Fibroblast of peridontal ligament (primary cell): Measurements from ENCODE around the gene ARL5A.
"Not testable (repeated sequence)": the region's sequence is repeated elsewhere in the genome, so short reads cannot be mapped to it uniquely, and the experiment has no call there.

ENCODE experiments used
- DNase-seq: peaks from one replicate; pipeline ENCODE4 v3.0.0-alpha.2; 2010; ENCODE audit errors: extremely low read depth

ARL5A gene

GRCh38 chr2:151795646-151796240 is 32.5 kb downstream of the ARL5A start:
- peak; percentile 9 for DNase-seq

DNA sequence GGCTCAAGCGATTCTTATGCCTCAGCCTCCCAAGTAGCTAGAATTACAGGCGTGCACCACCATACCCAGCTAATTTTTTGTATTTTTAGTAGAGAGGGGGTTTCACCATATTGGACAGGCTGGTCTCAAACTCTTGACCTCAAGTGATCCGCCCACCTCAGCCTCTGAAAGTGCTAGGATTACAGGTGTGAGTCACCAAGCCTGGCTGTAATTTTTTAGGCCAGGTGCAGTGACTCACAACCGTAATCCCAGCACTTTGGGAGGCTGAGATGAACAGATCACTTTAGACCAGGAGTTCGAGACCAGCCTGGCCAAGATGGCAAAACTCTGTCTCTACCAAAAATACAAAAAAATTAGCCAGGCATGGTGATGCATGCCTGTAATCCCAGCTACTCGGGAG is 33.8 kb downstream of the ARL5A start:
- DNase-seq, result not testable (repeated sequence)

- no peak for DNase-seq
Measured at GRCh38 chr2:151793123-151793522, 35.1 kb downstream of the ARL5A start.

DNA sequence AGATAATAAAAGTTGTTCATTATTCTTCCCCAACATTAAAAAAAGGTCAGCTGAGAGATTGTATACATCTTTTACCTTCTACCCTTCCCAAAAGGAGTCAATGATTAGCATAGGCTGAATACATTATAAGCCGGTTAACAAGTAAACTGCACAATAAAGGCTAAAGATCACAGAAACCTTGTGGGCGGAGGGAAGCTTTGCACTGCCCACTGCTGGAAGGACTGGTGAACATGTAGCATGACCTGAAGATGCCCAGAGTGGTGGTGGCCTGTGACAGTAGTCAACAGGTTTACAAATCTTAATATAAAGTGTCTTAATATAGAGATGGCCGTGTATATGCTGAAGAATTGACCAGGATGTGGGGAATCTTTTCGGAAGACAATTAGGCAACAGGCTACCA is 35.6 kb downstream of the ARL5A start:
- DNase-seq, result no peak

GRCh38 chr2:151791545-151791944 is 36.7 kb downstream of the ARL5A start:
- no peak for DNase-seq

DNA sequence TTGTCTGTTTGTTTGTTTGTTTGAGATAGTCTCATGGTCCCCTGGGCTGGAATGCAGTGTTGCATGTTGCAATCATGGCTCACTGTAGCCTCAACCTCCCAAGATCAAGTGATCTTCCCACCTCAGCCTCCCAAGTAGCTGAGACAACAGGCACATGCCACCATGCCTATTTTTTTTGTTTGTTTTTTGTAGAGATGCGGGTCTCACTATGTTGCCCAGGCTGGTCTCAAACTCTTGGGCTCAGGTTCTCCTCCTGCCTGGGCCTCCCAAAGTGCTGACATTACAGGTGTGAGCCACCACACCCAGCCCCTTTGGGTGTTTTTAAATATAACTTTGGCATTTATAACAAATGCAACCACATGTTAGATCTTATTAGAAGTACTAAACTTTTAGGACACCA is 37.5 kb downstream of the ARL5A start:
- no peak for DNase-seq

GRCh38 chr2:151789055-151789834 is 39.0 kb downstream of the ARL5A start:
- no peak for DNase-seq

- no peak for DNase-seq
Measured at GRCh38 chr2:151786483-151786882, 41.7 kb downstream of the ARL5A start.

GRCh38 chr2:151786077-151786476 is 42.1 kb downstream of the ARL5A start:
- no peak for DNase-seq

- no peak for DNase-seq
Measured at GRCh38 chr2:151783133-151783520, 45.1 kb downstream of the ARL5A start.

- DNase-seq, result no peak
Measured at GRCh38 chr2:151782378-151783132, 45.7 kb downstream of the ARL5A start.

GRCh38 chr2:151781642-151782041 is 46.6 kb downstream of the ARL5A start:
- no peak for DNase-seq

- no peak for DNase-seq
Measured at GRCh38 chr2:151780938-151781337, 47.3 kb downstream of the ARL5A start.

DNA sequence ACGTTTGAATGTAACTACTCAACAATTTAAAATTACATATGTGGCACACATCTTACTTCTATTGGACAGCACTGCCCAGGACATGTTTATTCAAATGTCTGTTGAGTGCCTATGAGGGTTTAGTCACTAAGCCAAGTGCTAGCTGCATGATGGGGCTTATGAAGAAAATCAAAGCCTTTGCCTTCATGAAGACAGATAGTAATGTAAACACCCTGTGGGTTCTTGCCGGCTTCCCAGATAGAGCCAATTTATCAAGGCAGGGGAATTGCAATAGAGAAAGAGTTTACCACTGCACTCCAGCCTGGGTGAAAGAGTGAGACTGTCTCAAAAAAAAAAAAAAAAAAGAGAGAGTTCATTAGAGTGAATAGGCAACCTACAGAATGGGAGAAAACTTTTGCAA is 50.3 kb downstream of the ARL5A start:
- no peak for DNase-seq

DNA sequence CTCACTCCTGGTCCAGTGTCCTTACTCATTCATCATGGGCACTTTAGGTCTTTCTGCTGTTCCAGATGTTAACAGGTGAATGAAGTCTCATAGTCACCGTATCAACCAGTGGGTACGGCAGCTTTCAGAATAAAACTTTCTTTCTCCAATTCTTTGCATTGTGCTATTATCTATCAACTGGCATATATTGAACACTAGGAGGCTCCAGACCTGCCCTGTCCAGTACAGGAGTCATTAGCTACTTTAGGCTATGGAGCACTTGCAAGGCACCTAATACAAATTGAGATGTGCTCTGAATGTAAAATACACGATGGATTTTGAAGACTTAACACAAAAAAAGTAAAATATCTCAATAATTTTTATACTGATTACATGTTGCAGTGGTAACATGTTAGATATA is 50.7 kb downstream of the ARL5A start:
- no peak for DNase-seq

DNA sequence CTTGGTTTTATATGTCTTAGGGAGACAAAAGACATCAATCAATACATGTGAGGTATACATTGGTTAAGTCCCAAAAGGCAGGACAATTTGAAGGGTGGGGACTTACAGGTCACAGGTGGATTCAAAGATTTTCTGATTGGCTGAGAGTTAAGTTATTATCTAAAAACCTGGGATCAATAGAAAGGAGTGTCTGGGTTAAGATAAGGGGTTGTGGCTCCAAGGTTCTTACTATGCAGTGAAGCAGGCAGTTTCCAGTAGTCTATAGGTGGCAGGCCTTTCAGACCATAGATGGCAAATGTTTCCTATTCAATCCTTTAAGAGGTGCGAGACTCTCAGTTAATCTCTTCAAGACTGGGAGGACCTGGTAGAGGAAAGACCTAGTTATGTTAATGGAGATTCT is 51.9 kb downstream of the ARL5A start:
- no peak for DNase-seq

DNA sequence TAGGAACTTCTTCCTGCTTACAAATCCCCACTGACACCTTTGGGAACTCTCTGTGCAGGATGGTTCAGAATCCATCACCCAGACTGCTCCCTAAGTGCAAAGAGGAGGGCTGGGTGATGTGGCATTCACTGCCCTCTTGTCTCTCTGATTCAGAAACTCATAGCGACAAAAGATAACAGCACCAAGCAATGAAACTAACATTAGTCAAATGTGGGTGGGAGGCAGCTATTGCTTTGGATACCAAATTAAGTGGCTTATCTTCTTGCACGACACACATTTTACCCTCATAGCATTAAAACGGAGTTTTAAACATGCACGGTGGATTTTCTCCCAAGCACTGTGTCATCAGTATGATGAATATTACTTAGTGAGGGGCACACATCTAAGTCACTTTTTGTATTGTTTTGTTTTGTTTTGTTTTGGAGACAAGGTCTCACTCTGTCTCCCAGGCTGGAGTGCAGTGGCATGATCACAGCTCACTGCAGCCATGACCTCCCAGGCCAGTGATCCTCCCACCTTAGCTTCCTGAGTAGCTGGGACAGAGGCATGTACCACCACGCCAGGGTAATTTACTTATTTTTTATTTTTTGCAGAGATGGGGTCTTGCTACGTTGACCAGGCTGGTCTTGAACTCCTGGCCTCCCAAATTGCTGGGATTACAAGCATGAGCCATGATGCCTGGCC is 53.0 kb downstream of the ARL5A start:
- no peak for DNase-seq

DNA sequence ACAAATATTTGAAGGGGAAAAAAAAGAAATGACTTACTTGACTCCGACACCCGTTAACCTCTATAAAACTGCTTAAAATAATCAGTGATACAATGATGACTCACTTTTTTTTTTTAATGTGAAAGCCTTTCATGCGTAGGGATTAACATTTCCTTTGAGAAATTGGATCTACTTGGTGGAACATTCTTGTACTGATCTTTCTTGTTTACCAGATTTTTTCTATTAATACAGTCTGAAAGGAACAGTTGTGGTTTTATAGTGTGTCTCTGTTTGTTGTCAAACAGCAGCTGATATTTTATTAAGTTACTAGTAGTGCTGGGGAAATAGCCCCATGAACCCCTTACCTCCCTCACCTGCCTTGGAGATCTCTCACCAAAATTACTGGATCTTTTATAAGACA is 53.7 kb downstream of the ARL5A start:
- peak; percentile 64 for DNase-seq

GRCh38 chr2:151771599-151772358 is 56.4 kb downstream of the ARL5A start:
- DNase-seq, result peak; percentile 22

DNA sequence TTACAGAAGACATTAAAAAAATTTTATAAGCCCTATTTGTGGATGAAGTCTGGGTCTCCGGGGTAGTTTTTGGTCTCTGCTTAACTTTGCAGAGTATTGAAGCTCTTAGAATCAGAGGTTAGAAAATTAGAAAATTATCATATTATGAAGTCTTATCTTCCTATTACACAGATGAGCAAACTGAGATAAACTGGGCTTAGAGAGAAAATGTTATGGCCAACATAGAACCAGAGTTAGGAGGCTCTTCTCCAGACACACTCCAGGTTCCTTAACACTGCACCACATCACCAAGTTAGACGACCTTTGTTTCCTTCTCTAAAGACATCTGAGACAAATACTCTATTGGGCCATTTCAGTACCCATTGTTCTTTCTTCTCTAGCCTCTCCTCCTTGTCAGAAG is 57.2 kb downstream of the ARL5A start:
- DNase-seq, result no peak

- DNase-seq, result no peak
Measured at GRCh38 chr2:151769606-151770005, 58.6 kb downstream of the ARL5A start.

GRCh38 chr2:151767536-151767935 is 60.7 kb downstream of the ARL5A start:
- DNase-seq, result no peak
